Stimulated activated CD8-positive, alpha-beta memory T cell treated with anti-CD3 and anti-CD28 coated beads, Interleukin-2, amount 100 ng/mL, for 1 hour (primary cell): Measurements from ENCODE around the gene RNF144B.
"Not testable (repeated sequence)": the region's sequence is repeated elsewhere in the genome, so short reads cannot be mapped to it uniquely, and the experiment has no call there.

Experiments
- DNase-seq, 2 donors: peaks; one replicate each; pipeline ENCODE4 v3.0.0-alpha.2; 2020; ENCODE audit warnings: low read depth in 2 of 2

The RNF144B gene

GRCh38 chr6:18371010-18371409 is 16.1 kb upstream of the RNF144B start:
- no peak for DNase-seq

- DNase-seq, result no peak
Observed at GRCh38 chr6:18371656-18372055, 15.5 kb upstream of the RNF144B start.

DNA sequence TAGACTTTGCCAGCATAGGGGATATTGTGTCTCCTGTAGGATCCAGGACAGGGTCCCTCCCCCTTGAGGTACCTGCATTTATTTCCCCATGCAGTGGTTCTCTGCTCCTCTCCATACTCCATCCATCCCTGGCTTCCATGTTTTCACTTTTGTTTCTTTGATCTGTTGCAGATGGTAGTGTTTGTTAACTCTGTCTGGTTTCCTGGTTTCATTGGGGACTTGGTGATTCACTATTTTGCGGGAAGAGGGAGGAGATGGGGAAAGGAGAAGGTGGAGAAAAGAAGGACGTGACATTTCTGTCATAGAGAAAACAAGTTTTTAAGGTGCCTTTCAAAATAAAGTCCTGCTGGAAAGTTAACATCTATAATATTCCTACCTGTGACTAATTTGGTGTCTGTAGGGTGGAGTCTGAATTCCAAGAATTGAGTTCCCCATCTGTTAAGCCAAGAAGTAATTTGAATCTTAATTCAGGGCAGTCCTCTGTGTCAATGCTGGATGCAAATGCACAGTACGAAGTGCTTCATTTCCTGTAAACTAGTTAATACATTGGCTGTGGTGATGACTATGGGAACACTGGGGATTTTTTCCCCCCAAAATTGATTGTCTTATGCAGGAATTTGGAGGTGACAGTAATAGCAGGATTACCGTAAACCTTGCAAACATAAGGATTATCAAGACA is 6.9 kb upstream of the RNF144B start:
- no peak for DNase-seq

DNA sequence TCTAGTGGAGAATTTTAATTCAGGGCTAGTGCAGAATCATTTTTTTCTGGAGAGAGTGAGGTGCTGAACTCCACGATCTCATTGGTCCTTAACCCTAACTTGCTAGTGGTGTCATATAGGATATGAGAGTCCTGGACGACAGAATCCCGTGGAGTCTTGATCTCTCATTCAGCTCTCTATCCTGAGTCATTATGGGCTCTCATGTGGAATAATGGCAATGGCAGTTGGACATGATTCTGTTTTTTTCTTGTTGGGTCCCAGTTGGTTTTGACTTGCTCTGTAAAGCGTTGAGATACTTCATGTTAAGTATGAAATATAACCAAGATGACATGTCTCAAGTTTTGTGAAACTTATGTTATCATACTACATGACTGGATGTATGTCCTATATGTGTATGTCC is 6.3 kb upstream of the RNF144B start:
- no peak for DNase-seq

DNA sequence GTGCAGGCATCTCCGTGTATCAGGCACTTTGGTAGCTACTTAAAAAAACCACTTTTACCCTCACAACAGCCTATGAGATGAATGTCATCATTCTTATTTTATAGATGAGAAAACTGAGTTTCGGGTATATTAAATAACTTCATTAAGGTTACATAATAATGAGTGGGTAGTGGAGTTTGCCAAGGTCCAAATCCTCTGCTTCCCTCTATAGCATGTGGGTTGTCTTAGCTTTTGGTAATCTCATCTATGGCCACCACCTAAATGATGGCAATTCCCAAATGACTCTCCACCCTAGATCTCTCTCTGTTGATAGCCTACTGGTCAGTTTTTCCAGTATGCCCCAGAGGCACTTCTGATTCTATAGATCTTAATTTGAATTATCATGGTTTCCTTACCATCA is 3.7 kb upstream of the RNF144B start:
- no peak for DNase-seq

DNA sequence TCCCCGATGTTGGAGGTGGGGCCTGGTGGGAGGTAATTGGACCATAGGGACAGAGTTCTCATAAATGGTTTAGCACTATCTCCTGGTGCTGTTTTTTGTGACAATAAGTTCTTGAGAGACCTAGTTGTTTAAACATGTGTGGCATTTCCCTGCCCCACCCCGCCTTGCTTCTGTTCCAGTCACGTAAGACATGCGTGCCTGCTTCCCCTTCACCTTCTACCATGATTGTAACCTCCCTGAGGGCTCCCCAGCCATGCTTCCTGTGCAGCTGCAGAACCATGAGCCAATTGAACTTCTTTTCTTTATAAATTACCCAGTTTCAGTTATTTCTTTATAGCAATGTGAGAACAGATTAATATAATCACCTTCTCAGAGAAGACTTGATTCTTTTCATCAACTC is 2.5 kb upstream of the RNF144B start:
- no peak for DNase-seq

DNA sequence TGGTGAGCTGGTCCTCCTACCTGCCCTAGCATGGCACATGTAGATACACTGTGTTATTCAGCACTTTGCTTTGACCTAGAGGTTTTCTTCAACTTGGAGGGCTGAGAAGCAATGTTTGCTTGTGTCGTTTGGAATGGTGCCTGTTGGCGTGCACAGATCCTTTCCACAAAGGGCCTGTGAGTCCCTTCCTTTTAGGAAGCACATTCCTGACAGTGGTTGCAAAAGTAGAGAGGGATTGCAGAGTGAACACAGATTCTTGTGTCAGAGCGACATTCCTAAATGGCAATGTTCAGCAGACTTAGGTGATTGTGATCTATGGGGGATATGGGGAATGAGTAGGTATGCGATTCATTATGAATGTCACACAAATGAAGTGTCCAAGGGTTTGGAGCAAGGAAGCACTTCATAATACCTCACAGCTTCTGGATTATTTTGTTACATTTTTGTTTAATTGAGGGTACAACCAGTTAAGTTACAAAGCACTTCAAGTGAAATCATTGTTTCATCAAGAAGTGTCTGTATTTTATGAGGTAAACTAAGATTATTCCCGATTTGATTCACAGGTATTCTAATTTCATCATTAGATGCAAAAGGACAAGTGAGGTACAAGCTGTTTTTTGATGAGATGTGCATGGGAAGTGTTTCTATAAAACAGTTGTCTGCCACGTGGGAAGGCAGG is 713 bp upstream of the RNF144B start:
- DNase-seq, result no peak

GRCh38 chr6:18388271-18388670 is 1.1 kb downstream of the RNF144B start:
- DNase-seq, result no peak

GRCh38 chr6:18388942-18389341 is 1.8 kb downstream of the RNF144B start:
- no peak for DNase-seq

- DNase-seq, result no peak
Observed at GRCh38 chr6:18389479-18389878, 2.3 kb downstream of the RNF144B start.

GRCh38 chr6:18390476-18390875 is 3.3 kb downstream of the RNF144B start:
- DNase-seq, result no peak

- DNase-seq, result no peak
Observed at GRCh38 chr6:18391023-18391422, 3.9 kb downstream of the RNF144B start.

DNA sequence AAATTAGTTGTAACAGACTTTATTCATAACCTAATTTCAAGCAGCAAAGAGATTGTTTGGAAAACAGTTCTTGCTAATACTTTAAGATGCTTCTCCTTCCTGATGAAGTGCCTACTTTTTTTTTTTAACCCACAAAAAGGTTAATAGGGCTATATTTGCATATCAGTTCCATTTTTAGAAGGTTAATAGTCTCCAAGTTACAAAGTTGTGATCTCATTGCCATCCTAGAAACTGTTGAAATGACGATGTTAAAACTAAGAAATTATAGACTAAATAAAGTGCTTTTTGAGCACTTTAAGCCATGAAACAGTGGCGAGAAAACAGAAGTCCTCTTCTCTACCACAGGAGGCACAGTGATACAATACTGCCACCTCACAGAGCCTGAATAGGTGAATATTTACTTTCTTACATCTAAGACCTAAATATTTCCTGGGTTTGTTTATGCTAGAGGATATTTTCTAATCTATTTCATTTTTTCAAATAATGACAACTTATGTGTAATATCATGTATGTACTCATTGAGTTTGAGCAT is 5.3 kb downstream of the RNF144B start:
- DNase-seq, result no peak

- DNase-seq, result no peak
Observed at GRCh38 chr6:18393698-18394097, 6.5 kb downstream of the RNF144B start.

- no peak for DNase-seq
Observed at GRCh38 chr6:18395177-18395855, 8.2 kb downstream of the RNF144B start.

DNA sequence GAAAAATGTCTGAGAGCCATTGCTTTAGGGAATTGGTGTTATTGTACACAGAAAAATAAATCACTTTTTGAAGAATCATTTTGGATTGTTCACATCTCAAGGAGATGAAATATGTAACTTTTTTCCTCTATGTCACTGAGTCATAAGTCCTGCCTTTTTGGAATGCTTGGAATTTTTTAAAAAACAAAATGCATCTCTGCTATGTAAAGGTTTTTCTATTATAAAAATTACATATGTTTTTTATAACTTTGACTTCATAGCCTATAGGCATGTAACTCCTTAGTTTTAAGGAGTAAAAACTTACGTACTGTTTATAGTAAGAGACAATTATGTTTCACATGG is 8.7 kb downstream of the RNF144B start:
- no peak for DNase-seq

- DNase-seq, result no peak
Observed at GRCh38 chr6:18397701-18398100, 10.6 kb downstream of the RNF144B start.

DNA sequence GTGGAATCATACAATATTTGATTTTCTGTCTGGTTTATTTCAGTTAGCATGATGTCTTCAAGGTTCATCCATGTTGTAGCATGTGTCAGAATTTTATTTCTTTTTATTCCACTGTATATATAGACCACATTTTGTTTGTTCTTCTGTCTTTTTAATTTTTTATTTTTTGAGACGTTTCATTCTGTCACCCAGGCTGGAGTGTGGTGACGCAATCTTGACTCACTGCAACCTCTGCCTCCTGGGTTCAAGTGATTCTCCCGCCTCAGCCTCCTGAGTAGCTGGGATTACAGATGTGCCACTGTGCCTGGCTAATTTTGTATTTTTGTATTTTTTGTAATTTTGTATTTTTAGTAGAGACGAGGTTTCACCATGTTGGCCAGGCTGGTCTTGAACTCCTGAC is 11.1 kb downstream of the RNF144B start:
- not testable (repeated sequence) for DNase-seq

DNA sequence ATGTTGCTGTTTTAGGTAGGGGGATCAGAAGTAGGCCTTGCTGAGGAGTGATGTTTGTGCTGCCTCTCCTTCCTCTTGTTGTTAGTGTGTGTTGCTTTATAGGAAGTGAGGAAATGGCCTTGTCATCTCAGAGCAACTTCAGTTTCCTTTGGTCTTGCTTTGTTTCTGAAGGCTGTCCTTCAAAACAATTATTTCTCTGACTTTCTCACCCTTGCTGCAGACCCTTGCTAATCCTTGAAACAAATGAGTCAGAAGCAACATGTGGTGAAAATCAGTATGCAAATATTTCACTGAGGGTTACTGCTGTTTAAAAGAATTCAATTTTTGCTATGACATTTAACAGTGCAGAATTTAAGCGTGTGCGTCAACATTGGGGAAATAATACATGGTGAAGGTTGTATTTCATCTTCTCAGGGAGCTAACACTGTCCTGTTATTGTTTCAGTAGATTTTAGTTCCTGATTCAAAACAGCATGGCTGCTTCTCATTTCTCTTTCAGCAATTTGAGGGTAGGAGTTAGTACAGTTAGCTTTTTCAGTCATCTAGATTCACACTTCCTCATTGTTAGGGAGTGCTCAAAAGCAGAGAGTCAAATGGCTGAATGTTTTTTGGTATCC is 13.8 kb downstream of the RNF144B start:
- DNase-seq, result no peak

DNA sequence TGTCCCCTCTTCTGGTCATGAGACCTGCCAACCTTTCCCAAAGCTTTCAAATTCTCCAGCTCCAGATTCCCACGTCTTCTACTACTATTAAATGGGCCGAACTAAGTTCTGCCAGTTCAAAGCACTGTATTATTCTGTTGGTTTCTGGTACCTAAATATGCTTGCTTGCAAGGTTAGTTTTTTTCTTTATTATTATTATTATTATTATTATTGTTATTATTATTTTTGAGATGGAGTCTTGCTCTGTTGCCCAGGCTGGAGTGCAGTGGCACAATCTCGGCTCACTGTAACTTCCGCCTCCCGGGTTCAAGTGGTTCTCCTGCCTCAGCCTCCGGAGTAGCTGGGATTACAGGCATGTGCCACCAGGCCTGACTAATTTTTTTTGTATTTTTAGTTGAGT is 17.8 kb downstream of the RNF144B start:
- DNase-seq, result not testable (repeated sequence)

DNA sequence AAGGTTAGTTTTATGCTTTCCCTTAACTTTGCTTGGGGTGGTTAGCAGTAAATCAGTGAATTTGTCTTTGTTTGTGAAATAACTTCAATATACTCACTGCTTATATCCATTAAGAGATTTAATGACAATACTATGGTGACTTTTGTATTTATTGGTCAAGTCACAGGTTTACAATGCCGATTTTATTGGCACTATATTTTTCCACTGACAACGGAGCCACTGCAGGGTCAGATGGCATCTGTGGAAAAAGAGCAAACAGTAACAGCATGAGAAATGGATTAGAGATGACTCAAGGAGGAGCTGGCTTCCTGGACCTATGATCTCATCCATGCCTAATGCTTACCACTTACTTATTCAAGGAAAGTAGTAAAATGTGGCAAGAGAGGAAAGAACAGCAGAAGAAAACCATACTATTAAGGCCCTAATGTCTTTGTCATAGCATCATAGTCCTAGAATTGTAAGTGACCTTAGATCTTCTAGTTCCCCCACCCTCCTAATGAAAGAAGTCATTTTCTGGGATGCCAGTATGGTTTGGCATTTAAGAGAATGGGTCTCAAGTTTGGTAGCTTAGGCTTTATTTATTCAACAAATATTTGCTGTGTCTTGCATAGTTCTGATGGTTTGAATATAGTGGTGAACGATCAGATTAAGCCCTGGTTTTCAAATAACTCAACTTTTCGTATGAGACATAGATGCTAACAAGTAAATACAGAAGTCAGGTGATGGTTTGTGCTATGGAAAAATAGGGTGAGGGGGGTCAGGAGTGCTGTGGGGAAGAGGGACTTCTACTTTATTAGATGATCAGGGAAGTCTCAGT is 18.5 kb downstream of the RNF144B start:
- no peak for DNase-seq
